HL-60 (cell line): ENCODE measurements around the gene JRKL.
"Not testable (repeated sequence)": the region's sequence is repeated elsewhere in the genome, so short reads cannot be mapped to it uniquely, and the experiment has no call there.

Source experiments
- CTCF ChIP-seq: IDR thresholded peaks from one replicate; pipeline ENCODE4 v1.5.1; 2011; ENCODE audit warnings: low read length, control low read depth, inconsistent platforms; ENCODE audit not compliant: insufficient read depth
- POLR2AphosphoS5 ChIP-seq: IDR thresholded peaks from 2 replicates; pipeline ENCODE4 v1.6.1; 2012; ENCODE audit warnings: low read depth
- TF ChIP-seq, protein P1 (sequence below): IDR thresholded peaks from 2 replicates; pipeline ENCODE4 v1.6.1; 2012; ENCODE audit warnings: low read depth; ENCODE audit not compliant: insufficient replicate concordance

DNA sequence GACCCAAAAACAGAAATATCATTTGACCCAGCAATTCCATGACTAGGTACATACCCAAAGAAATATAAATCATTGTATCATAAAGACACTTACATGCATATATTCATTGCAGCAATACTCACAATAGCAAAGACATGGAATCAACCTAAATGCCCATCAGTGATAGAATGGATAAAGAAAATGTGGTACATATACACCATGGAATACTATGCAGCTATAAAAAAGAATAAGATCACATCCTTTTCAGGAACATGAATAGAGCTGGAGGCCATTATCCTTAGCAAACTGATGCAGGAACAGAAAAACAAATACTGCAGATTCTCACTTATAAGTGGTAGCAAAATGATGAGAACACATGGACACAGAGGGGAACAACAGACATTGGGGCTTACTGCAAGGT is 42.8 kb downstream of the JRKL start:
- not testable (repeated sequence) for TF ChIP-seq CTCF, POLR2AphosphoS5
- TF ChIP-seq, protein P1, sequence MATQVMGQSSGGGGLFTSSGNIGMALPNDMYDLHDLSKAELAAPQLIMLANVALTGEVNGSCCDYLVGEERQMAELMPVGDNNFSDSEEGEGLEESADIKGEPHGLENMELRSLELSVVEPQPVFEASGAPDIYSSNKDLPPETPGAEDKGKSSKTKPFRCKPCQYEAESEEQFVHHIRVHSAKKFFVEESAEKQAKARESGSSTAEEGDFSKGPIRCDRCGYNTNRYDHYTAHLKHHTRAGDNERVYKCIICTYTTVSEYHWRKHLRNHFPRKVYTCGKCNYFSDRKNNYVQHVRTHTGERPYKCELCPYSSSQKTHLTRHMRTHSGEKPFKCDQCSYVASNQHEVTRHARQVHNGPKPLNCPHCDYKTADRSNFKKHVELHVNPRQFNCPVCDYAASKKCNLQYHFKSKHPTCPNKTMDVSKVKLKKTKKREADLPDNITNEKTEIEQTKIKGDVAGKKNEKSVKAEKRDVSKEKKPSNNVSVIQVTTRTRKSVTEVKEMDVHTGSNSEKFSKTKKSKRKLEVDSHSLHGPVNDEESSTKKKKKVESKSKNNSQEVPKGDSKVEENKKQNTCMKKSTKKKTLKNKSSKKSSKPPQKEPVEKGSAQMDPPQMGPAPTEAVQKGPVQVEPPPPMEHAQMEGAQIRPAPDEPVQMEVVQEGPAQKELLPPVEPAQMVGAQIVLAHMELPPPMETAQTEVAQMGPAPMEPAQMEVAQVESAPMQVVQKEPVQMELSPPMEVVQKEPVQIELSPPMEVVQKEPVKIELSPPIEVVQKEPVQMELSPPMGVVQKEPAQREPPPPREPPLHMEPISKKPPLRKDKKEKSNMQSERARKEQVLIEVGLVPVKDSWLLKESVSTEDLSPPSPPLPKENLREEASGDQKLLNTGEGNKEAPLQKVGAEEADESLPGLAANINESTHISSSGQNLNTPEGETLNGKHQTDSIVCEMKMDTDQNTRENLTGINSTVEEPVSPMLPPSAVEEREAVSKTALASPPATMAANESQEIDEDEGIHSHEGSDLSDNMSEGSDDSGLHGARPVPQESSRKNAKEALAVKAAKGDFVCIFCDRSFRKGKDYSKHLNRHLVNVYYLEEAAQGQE = not testable (repeated sequence)
